GM18498 (cell line): ENCODE results near the gene PSMD6.

Source experiments
- ATAC-seq: cut with Tn5 transposase; IDR thresholded peaks from one replicate; pipeline ENCODE4 v1.9.1; 2021; ENCODE audit warnings: mild to moderate bottlenecking, moderate library complexity; ENCODE audit not compliant: unreplicated experiment

Gene PSMD6

GRCh38 chr3:64023187-64023860 lies at the start of gene PSMD6:
TSS of gene PSMD6 (minus strand) at chr3:64023494. CDS start at chr3:64023419, 75 bp downstream.
- ATAC-seq = peak; percentile 98

DNA sequence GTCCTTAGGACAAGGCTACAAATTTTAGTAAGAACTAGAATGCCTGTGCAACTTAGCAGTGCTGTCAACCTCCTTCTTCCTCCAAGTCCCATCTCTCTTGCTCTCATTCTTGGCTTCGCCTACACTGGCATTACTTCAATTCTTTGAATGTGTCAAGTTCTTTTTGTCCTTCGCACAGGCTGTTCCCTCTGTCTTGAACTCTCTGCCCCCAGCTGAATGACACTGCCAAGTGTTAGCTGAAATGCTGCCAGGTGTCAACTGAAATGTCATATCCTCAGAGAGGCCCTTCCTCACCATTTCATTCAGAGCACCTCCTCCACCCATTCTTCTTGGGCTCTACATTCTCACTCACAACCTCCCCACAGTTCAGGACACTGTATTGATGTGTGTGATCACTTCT lies 48.8 kb upstream of the PSMD6 start:
- no peak for ATAC-seq

- no peak for ATAC-seq
Observed at GRCh38 chr3:64070704-64071103, 47.4 kb upstream of the PSMD6 start.

- no peak for ATAC-seq
Observed at GRCh38 chr3:64067506-64068346, 44.4 kb upstream of the PSMD6 start.

- no peak for ATAC-seq
Observed at GRCh38 chr3:64064804-64065203, 41.5 kb upstream of the PSMD6 start.

DNA sequence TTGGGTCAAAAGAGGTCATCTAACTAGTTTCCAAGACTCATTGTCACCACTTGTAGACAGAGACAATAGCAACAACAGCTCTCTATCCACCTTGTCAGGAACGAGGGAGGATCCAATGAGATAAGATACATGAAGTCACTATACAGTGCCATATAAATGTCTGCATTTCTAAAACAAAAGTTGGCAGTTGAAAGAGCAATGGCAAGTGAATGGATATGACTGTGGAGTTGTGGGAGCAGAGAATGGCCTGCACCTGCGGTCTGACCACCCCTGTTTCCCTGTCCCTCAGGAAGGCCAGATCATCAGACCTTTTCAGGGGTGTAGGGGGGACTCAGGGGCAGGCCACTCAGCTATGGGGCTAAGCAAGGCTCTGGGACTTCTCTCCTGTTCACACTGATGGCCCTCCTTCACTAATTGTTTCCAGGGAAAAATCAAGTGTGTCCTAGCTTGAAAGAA lies 40.7 kb upstream of the PSMD6 start:
- no peak for ATAC-seq

DNA sequence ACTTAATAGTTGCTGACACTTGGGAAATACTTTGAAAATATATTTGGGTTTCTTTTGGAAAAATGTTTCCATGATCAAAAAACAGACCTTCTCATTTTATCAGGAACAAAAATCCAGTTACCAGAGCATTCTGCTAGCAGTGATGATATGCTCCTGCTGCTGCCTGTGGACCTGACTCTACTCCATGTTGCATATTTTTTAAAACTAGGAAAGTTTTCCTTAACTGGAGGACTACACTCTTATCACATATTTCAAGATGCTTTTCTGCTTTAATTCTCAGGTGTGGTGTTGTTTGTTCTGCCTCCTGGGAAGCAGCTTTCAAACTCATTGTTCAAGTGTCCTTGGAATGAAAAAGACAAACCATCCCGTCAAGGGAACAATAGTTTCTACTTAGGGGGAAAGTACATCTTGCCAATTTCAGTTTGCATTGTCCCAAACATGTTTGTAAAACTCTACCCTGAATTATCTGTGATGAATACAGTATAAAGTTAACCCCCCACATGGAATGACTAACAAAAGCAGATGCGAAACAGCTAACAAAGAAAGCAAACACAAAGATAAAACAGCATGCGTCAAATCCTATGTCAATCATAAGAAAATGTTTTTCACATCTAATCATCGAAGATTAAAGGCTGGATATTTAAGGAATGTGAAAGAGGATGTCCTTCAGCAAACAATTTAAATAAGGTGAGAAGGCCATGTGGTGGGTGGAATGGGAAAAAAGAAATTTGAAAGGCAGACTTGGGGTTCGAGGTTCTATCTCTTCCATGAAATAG lies 40.1 kb upstream of the PSMD6 start:
- ATAC-seq = no peak

DNA sequence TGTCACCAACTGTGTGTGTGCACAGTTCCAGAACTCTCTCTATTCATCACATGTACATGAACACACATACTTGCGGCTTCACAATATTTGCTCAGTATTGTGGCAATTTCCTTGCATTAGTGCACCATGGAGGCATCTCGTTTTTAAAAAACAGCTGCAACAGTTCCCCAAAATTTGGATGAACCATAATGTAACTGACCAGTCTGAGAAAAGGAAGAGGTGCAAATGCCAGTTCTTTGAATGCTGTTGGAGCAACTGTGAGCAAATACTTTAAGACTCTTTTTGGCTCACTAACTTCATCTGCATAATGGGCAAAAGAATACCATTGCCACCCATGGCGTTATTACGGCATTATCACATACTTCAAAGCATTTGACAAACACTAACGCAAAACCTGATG lies 38.3 kb upstream of the PSMD6 start:
- no peak for ATAC-seq

- no peak for ATAC-seq
Observed at GRCh38 chr3:64059484-64060175, 36.3 kb upstream of the PSMD6 start.

- ATAC-seq = no peak
Observed at GRCh38 chr3:64058566-64058965, 35.3 kb upstream of the PSMD6 start.

DNA sequence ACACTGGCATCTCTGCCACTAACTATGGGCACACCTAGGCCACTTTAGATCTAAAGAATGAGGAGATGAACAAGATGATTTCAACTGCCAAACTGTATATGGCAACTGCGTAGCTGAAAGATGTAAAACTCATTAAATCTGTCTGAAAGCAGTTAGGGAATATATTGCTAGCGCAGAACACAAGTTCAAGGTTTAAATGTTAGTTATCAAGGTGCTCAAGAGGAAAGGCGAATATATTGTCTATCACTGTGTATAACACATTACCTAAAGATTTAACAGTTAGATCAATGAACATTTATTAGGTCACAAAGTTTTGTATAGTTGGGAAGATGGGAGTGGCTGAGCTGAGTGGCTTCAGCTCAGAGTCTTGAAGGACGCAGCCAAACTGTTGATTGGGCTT lies 33.9 kb upstream of the PSMD6 start:
- ATAC-seq = no peak

GRCh38 chr3:64056606-64057180 lies 33.4 kb upstream of the PSMD6 start:
- ATAC-seq = no peak

DNA sequence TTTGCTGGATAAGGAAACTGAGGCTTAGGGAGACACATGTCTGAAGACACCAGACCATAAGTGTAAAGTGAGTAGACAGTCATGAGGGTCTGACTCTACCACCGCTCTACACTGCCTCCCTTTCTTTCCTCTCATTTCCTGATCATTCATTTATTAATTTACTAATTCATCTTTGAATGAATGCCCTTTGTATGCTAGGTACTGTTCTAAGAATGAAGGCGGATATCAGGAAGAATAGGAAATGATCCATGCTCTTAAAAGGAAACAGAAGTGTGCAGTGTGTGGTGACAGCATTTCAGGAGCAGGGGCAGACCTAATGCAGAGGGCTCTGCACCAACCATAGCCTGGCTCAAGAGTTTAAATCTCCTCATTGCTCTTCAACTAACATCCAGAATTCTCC lies 31.8 kb upstream of the PSMD6 start:
- no peak for ATAC-seq

- no peak for ATAC-seq
Observed at GRCh38 chr3:64054488-64054887, 31.2 kb upstream of the PSMD6 start.

DNA sequence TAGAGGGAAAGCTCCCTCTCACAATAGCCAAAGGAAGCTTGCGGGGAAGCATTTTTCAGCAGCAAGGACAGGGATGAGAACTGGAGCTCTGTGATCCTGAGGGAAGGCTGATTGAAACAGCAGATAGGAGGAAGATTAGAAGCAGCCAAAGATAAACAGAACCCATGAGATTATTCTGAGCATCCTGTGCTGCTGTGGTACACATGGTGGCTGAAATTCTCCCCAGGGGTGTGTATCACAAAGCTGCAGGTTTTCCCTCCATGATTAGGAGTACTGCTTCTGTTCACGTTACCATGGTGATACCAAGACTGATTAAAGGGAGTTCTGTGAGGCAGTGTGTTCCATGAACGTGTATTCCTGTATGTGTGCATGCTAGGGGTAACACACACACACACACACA lies 30.3 kb upstream of the PSMD6 start:
- ATAC-seq = no peak

DNA sequence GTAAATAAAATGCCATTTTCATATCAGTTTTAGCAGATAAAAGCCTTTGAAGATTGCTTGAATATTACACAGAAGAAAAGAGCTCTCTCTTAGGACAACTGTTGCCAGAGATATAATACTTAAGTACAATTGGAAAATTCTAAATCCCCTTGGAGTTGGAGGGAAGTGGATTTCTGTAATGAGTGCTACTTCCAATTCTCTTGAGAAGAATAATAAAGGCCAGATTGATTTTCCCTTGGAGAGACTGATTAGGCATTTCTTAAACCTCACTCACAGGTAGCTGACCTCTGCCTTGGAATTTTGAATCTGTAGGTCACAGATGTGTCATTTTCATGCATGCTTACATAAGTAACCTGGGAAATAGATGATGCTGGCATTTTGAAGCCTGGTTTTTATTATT lies 29.8 kb upstream of the PSMD6 start:
- no peak for ATAC-seq

DNA sequence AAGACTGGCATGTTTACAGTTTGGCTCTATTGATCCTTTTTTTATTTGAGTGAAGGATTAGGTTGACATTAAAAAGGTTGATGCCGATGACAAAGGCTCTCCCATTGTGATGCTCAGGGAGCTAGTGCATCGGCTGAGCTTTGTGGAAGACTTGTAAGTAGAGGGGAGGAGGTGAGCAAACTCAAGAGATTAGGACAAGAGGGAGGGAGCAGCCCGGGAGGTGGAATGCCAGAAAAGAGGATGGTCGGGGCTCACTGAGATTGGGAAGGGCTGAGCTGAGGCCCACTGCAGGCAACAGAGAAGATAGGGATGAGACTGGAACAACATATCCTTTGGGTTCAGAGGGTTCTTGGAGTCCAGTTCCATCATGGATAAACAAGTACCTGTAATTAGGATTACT lies 26.5 kb upstream of the PSMD6 start:
- ATAC-seq = no peak

DNA sequence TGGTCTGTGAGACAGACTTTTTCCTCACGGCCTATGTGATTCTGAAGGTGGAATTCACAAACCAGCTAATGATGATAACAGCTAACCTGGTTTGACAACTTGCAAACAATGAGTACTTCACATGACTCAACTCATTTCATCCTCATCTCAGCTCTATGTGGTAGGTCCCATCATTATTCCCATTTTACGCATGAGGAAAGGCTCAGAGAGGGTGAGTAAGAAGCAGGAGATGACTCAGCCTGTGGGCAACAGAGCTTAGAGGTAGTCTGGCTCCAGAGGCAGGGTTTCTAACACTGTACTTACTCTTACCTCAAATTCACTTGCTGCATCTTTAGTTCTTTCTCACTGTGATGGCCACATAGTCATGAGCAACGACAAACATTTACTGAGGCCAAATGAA lies 25.8 kb upstream of the PSMD6 start:
- no peak for ATAC-seq

- ATAC-seq = no peak
Observed at GRCh38 chr3:64048631-64049061, 25.4 kb upstream of the PSMD6 start.

DNA sequence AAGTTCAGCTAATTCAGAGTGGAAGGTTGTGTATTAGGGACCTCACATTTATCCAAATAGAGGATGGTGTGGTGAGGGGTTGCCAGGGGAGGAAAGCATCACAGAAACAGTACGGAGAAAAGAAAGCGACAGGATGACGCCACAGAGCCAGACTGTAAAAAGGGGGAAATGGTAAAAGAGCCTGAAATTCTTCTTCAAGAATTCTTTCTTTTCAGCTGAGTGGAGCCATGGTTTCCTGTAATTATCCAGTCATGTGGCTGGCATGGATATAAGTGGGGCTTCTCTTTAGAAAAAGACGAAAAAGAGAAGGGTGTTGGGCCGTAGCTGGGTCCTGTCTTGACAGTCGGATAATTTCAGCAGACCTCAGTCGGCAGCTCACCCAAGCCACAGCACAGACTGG lies 24.5 kb upstream of the PSMD6 start:
- ATAC-seq = no peak
